HL-60/S4 (cell line): ENCODE measurements around the gene YWHAG.
"Not testable (repeated sequence)": the region's sequence is repeated elsewhere in the genome, so short reads cannot be mapped to it uniquely, and the experiment has no call there.

Source experiments
- in situ Hi-C: fragments of 300-500 bp; cut with MboI; formaldehyde crosslinking; loops from 2 replicates; pipeline ENCODE4 v1.14.3; 2022; ENCODE audit warnings: low sequenced_read_pairs

The YWHAG gene

DNA sequence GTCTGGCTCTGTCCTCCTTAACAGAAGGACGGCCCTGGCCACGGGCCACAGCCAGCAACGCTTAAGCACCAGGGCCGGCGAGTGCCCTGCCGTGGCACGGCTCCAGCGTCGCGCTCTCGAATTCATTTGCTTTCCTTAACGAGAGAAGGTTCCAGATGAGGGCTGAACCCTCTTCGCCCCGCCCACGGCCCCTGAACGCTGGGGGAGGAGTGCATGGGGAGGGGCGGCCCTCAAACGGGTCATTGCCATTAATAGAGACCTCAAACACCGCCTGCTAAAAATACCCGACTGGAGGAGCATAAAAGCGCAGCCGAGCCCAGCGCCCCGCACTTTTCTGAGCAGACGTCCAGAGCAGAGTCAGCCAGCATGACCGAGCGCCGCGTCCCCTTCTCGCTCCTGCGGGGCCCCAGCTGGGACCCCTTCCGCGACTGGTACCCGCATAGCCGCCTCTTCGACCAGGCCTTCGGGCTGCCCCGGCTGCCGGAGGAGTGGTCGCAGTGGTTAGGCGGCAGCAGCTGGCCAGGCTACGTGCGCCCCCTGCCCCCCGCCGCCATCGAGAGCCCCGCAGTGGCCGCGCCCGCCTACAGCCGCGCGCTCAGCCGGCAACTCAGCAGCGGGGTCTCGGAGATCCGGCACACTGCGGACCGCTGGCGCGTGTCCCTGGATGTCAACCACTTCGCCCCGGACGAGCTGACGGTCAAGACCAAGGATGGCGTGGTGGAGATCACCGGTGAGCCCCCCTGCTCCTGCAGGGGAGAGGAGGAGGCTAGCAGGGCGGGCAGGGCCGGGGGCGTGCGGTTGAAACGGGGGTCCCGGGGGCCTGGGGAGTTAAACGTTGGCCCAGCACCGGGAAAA lies 56.2 kb downstream of the YWHAG start, which contains the start of gene HSPB1:
Gene HSPB1, plus strand, starts transcription at position 327 of the 855 bp plus-strand sequence. Its CDS starts 40 bp downstream, at position 367.
- in situ Hi-C loops = loop anchor here (25.0 kb wide), 1 partner anchor 440 kb away; no protein-coding TSS in a partner anchor

DNA sequence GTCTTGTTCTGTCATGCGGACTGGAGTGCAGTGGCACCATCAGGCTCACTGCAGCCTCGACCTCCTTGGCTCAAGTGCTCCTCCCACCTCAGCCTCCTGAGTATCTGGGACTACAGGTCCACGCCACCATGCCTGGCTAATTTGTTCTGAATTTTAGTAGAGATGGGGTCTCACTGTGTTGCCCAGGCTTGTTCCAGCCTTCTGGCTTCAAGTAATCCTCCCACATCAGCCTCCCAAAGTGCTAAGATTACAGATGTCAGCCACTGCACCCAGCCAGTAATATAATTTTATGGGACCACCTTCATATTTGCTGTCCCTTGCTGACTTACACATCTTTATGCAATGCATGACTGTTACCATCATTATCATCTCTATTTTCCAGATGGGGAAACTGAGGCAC lies 57.8 kb downstream of the YWHAG start:
- in situ Hi-C loops = loop anchor here (25.0 kb wide), 1 partner anchor 439 kb away; no protein-coding TSS in a partner anchor

DNA sequence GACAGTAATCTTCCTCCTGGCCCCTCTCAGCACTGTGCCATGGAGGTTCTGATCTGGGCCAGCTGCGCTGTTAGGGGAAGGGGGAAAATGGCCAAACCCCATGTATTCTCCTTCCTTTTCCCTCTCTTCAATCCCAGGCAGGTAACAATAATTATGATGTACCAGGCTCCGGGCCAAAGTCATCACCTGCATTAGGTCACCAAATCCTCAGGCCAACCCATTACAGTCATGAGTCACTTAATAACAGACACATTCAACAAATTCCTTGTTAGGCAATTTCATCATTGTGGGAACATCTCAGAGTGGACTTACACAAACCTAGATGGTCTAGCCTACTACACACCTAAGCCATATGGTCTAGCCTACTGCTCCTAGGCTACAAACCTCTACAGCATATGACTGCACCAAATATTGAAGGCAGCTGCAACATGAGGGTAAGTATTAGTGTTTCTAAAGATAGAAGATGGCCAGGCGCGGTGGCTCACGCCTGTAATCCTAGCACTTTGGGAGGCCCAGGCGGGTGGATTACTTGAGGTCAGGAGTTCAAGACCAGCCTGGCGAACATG lies 58.5 kb downstream of the YWHAG start:
- in situ Hi-C loops = loop anchor here (25.0 kb wide), 1 partner anchor 438 kb away; no protein-coding TSS in a partner anchor

DNA sequence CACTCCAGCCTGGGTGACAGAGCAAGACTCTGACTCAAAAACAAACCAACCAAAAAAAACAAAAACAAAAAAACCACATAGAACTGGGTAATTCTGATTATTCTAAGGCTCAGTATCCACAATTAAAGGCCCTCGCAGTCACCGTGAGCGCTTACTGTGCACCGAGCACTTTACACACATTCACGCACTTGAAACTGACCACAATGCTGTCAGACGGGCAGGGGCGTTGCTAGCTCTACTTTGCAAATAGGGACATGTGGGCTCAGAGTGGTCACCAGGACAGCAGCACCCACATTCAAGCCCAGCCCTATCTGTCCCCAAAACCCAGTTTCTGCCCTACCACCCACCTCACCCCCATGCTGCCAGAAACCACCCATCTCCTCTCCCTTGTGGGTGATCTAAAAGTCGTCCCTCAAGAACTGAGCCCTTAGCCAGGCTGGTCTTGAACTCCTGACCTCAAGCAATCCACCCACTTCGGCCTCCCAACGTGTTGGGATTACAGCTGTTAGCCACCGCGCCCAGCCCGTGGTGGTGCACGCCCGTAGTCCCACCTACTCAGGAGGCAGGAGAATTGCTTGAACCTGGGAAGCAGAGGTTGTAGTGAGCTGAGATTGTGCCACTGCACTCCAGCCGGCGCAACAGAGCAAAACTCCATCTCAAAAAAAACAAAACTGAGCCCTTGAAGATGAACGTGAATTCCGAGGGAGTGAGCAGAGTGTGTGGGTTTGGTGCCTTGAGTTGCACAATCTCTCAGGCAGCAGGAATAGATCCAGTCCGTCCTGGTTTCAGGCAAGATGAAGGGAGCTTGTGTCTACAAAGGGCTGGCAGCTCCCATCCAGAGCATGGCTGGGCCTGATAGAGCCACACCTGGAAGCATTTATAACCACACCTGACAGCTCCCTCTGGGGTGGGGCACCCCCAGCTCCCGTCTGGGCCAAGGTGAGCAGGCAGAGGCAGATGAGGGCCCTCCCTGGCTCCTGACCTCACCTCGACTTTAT lies 61.7 kb downstream of the YWHAG start:
- in situ Hi-C loops = no loop called here

GRCh38 chr7:76294344-76295024 lies 64.3 kb downstream of the YWHAG start:
- in situ Hi-C loops = no loop called here

- in situ Hi-C loops = no loop called here
Measured at GRCh38 chr7:76293407-76293901, 65.3 kb downstream of the YWHAG start.

GRCh38 chr7:76292911-76293310 lies 65.9 kb downstream of the YWHAG start:
- in situ Hi-C loops = not testable (repeated sequence)

DNA sequence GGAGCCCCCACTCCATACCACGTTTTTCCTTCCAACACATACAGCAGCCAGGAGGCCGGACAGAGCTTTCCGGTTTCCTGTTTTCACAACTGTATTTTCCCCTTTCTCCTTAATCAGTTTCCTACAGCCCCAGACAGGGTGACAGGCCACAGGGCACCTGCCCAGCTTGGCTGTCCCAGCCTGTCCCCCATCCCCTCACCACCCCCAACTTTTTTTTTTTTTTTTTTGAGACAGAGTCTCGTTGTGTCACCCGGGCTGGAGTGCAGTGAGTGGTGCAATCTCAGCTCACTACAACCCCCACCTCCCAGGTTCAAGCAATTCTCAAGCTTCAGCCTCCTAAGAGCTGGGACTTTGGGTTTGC lies 66.6 kb downstream of the YWHAG start:
- in situ Hi-C loops = no loop called here

DNA sequence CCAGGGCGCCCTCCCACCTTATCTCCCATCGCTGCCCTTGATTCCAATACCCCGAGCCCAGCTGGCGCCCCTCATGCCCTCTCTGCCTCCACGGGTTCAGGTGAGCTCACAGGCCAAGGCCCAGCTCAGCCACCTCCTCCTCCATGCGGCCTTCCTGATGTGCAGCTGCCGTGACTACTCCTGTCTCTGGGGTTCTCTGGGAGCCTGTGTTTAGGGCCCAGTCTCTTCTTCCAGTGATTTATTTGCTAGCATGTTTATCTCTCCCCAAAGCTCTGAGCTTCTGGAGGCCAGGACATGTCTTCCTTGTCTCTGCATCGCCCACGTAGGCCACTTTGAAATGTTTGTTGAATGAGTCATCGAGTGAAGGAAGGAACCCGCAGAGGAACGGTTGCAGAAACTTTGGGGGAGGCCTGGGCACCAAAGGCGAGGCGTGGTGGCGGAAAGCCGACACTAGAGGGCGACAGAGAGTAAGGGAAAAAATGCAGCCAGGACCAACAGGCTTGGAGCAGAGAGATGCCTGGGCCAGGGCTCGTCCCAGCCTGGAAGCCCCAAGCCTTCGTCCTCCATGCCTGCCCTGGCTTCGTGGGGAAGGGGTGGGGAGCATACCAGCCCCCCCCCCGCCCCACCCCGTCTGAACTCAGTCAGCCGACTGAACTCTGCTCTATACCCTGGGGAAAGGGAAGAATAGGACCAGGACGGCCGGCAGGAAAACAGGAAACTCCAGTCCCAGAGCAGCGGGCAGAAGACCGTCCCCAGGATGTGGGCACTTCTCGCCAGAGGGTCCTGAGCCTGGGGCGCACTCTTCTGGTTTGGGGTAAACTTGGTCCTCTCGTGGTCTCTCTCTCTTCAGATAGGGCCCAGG lies 67.2 kb downstream of the YWHAG start:
- in situ Hi-C loops = no loop called here

DNA sequence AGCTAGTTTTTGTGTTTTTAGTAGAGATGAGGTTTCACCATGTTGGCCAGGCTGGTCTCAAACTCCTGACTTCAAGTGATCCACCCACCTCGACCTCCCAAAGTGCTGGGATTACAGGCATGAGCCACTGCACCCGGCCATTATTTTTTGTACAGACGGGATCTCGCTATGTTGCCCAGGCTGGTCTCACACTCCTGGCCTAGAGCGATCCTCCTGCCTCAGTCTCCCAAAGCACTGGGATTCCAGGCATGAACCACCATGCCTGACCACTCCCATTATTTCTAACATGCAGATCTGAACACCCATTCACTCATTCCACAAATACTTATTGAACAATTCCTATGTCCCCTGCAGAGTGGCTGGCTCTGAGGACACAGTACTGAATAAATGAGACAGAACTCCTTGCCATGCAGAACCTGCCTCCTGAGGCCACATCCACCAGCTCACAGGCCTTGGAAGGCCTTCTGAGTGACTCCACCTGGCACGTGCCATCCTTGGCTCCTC lies 67.9 kb downstream of the YWHAG start:
- in situ Hi-C loops = not testable (repeated sequence)

DNA sequence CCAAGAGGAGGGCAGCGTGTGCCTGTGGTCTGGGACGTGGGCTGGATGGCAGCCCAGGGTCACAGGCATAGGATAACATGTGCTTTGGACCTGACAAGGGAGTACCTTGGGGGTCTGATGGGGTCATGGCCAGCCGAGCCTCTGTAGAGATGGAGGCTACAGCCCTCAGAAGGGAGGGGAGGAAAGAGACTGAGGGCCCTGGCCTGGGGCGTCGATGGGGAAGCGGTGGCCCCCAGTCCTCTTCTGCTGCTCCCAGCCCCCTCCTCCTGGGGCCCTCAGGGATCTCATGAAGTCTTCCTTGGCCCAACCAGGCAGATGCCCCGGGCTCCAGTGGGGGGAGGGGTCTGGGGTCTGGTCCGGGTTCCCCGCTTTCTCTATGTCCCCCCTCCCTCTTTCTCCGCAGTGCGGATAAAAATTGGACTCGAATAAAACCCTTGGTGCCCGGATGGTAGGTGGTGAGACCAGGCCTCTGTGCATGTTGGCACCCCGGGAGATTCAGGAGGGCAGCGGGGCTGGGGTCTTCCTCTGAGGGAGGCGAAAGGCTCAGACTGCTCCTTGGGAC lies 71.9 kb downstream of the YWHAG start:
- in situ Hi-C loops = no loop called here

DNA sequence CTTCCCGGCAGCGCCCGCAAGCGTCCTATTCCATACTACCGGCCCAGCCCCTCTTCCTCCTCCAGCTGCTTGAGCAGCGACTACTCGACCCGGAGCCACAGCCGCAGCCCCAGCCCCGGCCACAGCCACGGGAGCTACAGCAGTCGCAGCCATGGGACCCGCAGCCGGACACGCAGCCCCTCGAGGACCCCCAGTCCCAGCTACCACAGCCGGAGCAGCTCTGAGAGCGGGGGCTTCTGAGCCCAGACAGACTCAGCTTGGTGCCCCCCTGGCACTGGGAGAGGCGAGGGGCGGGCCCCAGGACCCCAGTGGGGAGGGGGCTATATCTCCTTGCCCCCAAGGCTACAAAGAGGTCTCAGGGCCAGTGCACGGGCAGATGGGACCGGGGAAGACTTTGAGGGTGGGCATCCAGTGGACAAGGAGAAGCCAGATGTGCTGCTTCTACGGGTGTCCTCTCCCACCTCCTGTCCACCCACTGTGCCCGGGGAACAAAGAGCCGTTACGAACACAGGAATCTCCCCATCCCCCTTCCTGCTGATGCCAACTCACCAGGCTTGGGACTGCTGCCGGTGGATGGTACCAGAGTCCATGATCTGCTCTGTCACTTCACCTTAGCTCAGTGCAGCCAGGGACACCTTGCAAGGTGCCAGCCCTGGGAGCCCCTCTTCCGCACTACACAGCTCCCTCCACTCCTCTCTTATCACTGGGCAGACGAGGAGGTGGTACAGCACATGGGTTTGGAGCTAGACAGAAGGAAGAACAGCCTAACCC lies 73.0 kb downstream of the YWHAG start:
- in situ Hi-C loops = no loop called here

DNA sequence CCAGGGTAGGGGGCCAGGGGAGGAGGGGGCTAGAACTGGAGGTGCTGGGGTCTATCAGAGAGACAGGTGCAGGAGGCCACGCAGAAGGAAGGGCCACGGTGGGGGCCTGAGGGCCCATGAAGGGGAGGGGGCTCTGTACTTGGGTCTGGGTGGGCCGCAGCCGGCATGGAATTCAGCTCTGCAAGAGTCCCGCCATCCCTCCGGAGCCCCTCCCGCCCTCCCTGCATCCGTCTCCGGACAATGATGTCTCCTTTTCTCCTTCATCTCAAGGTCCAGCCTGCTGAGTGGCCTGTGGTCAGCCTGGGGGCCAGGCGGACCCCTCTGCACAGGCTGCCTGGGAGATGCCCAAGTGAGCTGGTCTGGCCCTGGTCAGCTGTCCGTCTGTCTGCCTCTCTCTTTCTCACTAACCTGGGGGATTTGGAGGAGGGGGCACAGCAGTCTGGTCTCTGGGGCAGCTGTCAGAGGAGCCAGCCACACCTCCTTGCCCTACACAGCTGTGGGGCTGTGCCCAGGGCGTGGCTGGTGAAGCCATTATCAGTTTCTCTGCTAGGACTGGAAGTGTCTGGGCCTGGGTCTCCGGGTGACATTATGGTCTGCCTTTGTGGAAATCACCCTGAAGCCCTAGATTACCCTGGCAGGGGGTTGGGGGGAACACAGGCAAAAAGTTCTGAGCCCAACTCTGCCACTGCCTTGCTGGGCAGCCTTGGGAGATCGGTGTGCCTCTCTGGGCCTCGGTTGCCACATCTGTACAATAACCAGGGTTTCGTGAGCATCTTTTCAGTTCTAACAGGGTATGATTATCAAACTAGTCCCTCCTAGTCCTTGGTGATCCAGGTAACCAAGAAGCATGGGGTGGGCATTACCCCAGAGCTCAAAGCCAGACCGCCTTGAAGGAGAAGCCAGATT lies 75.3 kb downstream of the YWHAG start:
- in situ Hi-C loops = no loop called here

DNA sequence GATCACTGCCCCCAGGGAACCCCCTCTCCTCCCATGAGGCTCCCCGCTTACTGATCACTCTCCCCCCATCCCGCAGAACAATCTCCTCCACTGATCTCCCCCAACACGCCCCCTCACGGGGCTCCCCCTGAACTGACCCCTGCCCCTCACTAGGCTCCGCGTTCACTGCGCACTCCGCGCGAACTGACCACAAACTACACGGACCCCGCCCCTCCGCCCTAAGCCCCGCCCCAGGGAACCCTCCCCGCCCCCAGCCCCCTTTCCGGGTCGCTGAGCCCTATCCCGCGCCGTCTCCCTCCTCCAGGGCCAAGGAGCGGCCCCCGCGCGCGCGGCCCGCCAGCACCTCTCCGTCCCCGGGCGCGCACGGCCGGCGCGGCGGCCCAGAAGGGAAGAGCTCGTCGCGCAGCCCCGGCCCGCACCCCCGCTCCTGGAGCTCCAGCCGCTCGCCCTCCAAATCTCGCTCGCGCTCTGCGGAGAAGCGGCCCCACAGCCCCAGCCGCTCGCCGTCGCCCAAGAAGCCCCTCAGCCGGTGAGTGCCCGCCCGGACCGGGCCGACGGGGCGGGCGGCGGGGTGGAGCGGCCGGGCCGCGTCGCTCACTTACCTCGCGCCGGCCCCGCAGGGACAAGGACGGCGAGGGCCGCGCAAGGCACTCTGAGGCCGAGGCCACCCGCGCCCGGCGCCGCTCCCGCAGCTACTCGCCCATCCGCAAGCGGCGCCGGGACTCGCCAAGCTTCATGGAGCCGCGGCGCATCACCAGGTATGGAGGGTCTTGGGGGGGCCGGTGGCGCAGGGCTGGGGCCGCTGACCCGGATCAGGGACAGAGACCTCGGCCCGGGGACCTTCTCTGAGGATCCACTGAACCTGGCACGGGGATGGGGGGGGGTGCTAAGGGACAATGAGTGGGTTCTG lies 76.2 kb downstream of the YWHAG start:
- in situ Hi-C loops = no loop called here

DNA sequence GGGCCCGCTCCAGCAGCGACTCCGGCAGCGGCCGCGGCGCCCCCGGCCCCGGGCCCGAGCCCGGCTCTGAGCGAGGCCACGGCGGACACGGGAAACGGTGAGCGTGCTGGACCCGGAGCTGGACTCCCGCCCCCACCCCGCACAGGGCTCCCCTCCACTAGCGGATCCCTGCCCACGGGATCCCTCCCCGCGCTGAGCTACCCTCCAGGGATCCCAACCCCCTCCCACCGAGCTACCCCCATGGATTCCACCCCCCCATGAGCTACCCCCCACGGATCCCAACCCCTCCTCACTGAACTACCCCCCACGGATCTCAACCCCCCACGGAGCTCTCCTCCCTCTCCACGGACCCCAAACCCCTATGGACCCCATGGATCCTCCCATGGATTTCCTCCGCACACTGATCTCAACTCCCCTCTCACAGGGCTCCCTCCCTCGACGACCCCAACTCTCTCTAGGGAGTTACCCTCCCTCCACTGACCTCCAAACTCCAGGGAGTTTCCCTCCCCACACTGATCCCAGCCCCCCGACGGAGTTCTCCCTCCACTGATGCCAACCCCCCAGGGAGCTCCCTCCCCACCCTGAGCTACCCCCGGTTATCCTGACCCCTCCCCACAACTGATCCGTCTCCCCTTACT lies 77.0 kb downstream of the YWHAG start:
- in situ Hi-C loops = no loop called here
